Endothelial cell of umbilical vein (primary cell): Measurements from ENCODE around the gene ZCCHC14. TPM values are rescaled to one million over a fixed set of nuclear protein-coding genes. Genes with fewer than 3 reads are reported as not detected.

Experiments used
- BruUV-seq: library from RNA; stranded (reverse); fragments of 400-500 nt; replicated peaks from 2 replicates; lab custom pipeline; 2021; lab: Mats Ljungman, UMichigan
- CTCF ChIA-PET: fragments of 300-600, 350-600 bp; sonication (Branson Sonifier 250); formaldehyde crosslinking; loops from one replicate; lab custom pipeline; 2021; ENCODE audit warnings: antibody characterized with exemption, inconsistent platforms; lab: Charles Lee
- POLR2A ChIA-PET: fragments of 300-600, 350-600 bp; sonication (Branson Sonifier 250); formaldehyde crosslinking; loops from one replicate; lab custom pipeline; 2021; ENCODE audit warnings: antibody characterized with exemption, inconsistent platforms; lab: Charles Lee
- DNase-seq: peaks from one replicate; pipeline ENCODE4 v3.0.0-alpha.2; 2011; ENCODE audit warnings: low read depth, low spot score
- FAIRE-seq: peaks from 2 replicates; lab custom pipeline; 2011; peaks lifted over from hg19 to GRCh38; lab: Jason Lieb, UNC
- H2AFZ ChIP-seq: 2 replicates; pipeline ENCODE4 v1.6.0; 2012; ENCODE audit warnings: low read depth, low read length, control low read depth, inconsistent platforms
- H3K27ac ChIP-seq: 2 replicates; pipeline ENCODE4 v1.5.1; 2011; ENCODE audit warnings: low read depth, mild to moderate bottlenecking, control low read depth, low read length, moderate library complexity; ENCODE audit not compliant: insufficient read depth
- H3K27me3 ChIP-seq, 2 experiments: 2 replicates each; pipeline versions ENCODE4 v1.6.0 to v1.6.1; 2011; ENCODE audit warnings: low read length in 2 of 2, mixed read lengths in 1 of 2; ENCODE audit not compliant: control insufficient read depth in 2 of 2, insufficient read depth in 2 of 2
- H3K36me3 ChIP-seq, 2 experiments: 2 replicates in 1 of 2; 3 replicates in 1 of 2; pipeline ENCODE4 v1.5.1; 2011; ENCODE audit warnings: low read length in 2 of 2, mild to moderate bottlenecking in 1 of 2, moderate library complexity in 1 of 2; ENCODE audit not compliant: control insufficient read depth in 2 of 2, insufficient read depth in 2 of 2; ENCODE audit errors: extremely low read depth in 1 of 2
- H3K4me1 ChIP-seq: 3 replicates; pipeline ENCODE4 v1.5.1; 2011; ENCODE audit warnings: mild to moderate bottlenecking, low read length; ENCODE audit not compliant: control insufficient read depth, insufficient read depth; ENCODE audit errors: extremely low read depth
- H3K4me2 ChIP-seq: 2 replicates; pipeline ENCODE4 v1.6.1; 2011; ENCODE audit warnings: low read length, control low read depth, mixed read lengths; ENCODE audit not compliant: insufficient read depth
- H3K4me3 ChIP-seq, 3 experiments: fragments of 200-600 bp in 1 of 3; sonication (generic), shearing (Covaris generic) in 1 of 3; replicated peaks in 1 of 3; 2 replicates each; pipeline ENCODE4 v1.5.1; 2011 to 2016; ENCODE audit warnings: control low read depth in 3 of 3, low read length in 3 of 3, mild to moderate bottlenecking in 2 of 3, inconsistent platforms in 1 of 3, low read depth in 1 of 3, moderate library complexity in 1 of 3; ENCODE audit not compliant: insufficient read depth in 1 of 3
- H3K79me2 ChIP-seq: 2 replicates; pipeline ENCODE4 v1.6.0; 2012; ENCODE audit warnings: low read length, inconsistent platforms; ENCODE audit not compliant: control insufficient read depth, insufficient read depth
- H3K9ac ChIP-seq: replicated peaks from 2 replicates; pipeline ENCODE3; 2011; ENCODE audit warnings: low read length, control low read depth; ENCODE audit not compliant: insufficient read depth; ENCODE audit errors: extremely low read depth
- H3K9me1 ChIP-seq: replicated peaks from 3 replicates; pipeline ENCODE4 v1.6.0; 2011; ENCODE audit warnings: mild to moderate bottlenecking, low read length; ENCODE audit not compliant: control insufficient read depth, insufficient read depth; ENCODE audit errors: extremely low read depth
- H3K9me3 ChIP-seq: replicated peaks from 2 replicates; pipeline ENCODE4 v1.5.1; 2012; ENCODE audit warnings: low read length, inconsistent platforms; ENCODE audit not compliant: control insufficient read depth, insufficient read depth
- H4K20me1 ChIP-seq: replicated peaks from 2 replicates; pipeline ENCODE3; 2011; ENCODE audit warnings: mild to moderate bottlenecking, low read length; ENCODE audit not compliant: control insufficient read depth, insufficient read depth; ENCODE audit errors: extremely low read depth
- EZH2 ChIP-seq: IDR thresholded peaks from 2 replicates; pipeline ENCODE4 v1.6.1; 2012; ENCODE audit warnings: borderline replicate concordance, low read depth, mild to moderate bottlenecking, moderate library complexity, low read length, inconsistent platforms; ENCODE audit not compliant: severe bottlenecking
- FOS ChIP-seq: IDR thresholded peaks from 2 replicates; pipeline ENCODE4 v1.6.1; 2011; ENCODE audit warnings: mild to moderate bottlenecking, low read length, moderate library complexity, borderline replicate concordance; ENCODE audit not compliant: insufficient read depth
- GATA2 ChIP-seq: IDR thresholded peaks from 2 replicates; pipeline ENCODE4 v1.7.0; 2011; ENCODE audit warnings: low read depth, mild to moderate bottlenecking, moderate library complexity, mixed read lengths, low read length; ENCODE audit not compliant: insufficient read length, insufficient read depth
- JUN ChIP-seq: IDR thresholded peaks from 2 replicates; pipeline ENCODE4 v1.6.1; 2011; ENCODE audit warnings: borderline replicate concordance, low read depth; ENCODE audit not compliant: insufficient read length, insufficient read depth
- MYC ChIP-seq: IDR thresholded peaks from one replicate; pipeline ENCODE4 v1.6.1; 2011; ENCODE audit warnings: mild to moderate bottlenecking, low read depth, low read length
- POLR2A ChIP-seq: IDR thresholded peaks from 2 replicates; pipeline ENCODE4 v1.6.1; 2012; ENCODE audit warnings: low read depth, mild to moderate bottlenecking, control low read depth, low read length
- POLR2AphosphoS5 ChIP-seq: IDR thresholded peaks from 2 replicates; pipeline ENCODE4 v1.6.1; 2012; ENCODE audit warnings: low read depth, mild to moderate bottlenecking, control low read depth, low read length, moderate library complexity; ENCODE audit not compliant: insufficient read depth
- dilution Hi-C: fragments of 300-500 bp; cut with MboI; formaldehyde crosslinking; loops from one replicate; pipeline ENCODE4 v1.15.0; 2019; ENCODE audit warnings: low sequenced_read_pairs; ENCODE audit not compliant: extremely low pct_ligation_motif_present
- intact Hi-C: fragments of 100-400 bp; cut with micrococcal nuclease; formaldehyde crosslinking; loops from one replicate; pipeline ENCODE4 v1.10.0; 2022
- polyA plus RNA-seq, 4 experiments: library from polyadenylated mRNA; depleted of rRNA in 3 of 4; stranded (reverse) in 3 of 4; unstranded in 1 of 4; fragments of >200 nt; gene quantifications; 2 replicates each; pipeline versions ENCODE4 v1.2.1 to v1.2.3, GENCODE V29; 2011 to 2012; ENCODE audit warnings: missing spikeins in 1 of 4
- total RNA-seq: library from RNA; stranded (reverse); gene quantifications from 2 replicates; pipeline ENCODE4 v1.2.3, GENCODE V29; 2021
- TF ChIP-seq, protein P1 (sequence below): IDR thresholded peaks from 2 replicates; pipeline ENCODE4 v1.6.1; 2011; ENCODE audit not compliant: insufficient read depth, insufficient read length
- TF ChIP-seq, protein P2 (sequence below), 2 donors: IDR thresholded peaks; 1 replicate in 1 of 2; 2 replicates in 1 of 2; pipeline ENCODE4 v1.5.1; 2011; ENCODE audit warnings: low read length in 2 of 2, mild to moderate bottlenecking in 2 of 2, moderate library complexity in 2 of 2, control low read depth in 1 of 2, inconsistent platforms in 1 of 2, low read depth in 1 of 2; ENCODE audit not compliant: insufficient read depth in 1 of 2; ENCODE audit errors: extremely low read depth in 1 of 2

ZCCHC14 gene
- total and polyA plus RNA-seq, 2 donors (not counting 3 experiments of a cell fraction or from before 2014, with no cell fraction given): 9.5 to 30.9 TPM

DNA sequence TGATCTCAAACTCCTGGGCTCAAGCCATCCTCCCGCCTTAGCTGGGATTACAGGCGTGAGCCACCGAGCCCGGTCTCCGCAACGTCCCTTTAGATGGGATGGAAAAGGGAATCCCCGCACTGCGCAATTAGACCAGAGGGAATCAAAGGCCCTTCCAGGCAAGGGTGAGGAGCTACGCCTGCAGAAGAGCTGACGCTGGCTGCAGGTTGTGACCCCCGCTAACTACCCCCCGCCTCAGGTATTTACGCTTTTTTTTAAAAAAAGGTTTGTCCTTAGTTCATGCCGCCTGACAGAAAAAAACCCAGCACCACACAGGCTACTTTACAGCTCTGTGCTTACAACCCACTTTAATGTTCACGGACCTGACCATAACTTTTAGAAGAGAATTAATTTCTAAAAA, 26.9 kb downstream of the ZCCHC14 start:
- H3K4me3 ChIP-seq: no peak overlapping the region
- H3K27me3 ChIP-seq: no peaks in the 10 kb centered on the region
- H3K9ac ChIP-seq: peak overlapping the region; percentile 88
- peaks cover 42% of the 10 kb centered on the region for H3K4me1 ChIP-seq
- no peaks in the 10 kb centered on the region for H3K9me1 ChIP-seq
- no peaks in the 10 kb centered on the region for H4K20me1 ChIP-seq
- ChIA-PET POLR2A (interaction anchor here (1.8 kb wide), 1 partner anchor 25 kb away, joined by 5 read pairs; no protein-coding TSS in a partner anchor), CTCF (interaction anchor here (1.0 to 2.6 kb wide), 7 partner anchors 10 to 82 kb away, joined by 3 to 12 read pairs (median 7); no protein-coding TSS in a partner anchor)
- no TSS peak for BruUV-seq
- no peak for TF ChIP-seq EZH2
- TF ChIP-seq POLR2A: no peak
- TF ChIP-seq FOS: no peak
- no peak for TF ChIP-seq MYC
- TF ChIP-seq, protein P1, sequence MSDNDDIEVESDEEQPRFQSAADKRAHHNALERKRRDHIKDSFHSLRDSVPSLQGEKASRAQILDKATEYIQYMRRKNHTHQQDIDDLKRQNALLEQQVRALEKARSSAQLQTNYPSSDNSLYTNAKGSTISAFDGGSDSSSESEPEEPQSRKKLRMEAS: no peak
- no peak for TF ChIP-seq POLR2AphosphoS5
- TF ChIP-seq, protein P2, sequence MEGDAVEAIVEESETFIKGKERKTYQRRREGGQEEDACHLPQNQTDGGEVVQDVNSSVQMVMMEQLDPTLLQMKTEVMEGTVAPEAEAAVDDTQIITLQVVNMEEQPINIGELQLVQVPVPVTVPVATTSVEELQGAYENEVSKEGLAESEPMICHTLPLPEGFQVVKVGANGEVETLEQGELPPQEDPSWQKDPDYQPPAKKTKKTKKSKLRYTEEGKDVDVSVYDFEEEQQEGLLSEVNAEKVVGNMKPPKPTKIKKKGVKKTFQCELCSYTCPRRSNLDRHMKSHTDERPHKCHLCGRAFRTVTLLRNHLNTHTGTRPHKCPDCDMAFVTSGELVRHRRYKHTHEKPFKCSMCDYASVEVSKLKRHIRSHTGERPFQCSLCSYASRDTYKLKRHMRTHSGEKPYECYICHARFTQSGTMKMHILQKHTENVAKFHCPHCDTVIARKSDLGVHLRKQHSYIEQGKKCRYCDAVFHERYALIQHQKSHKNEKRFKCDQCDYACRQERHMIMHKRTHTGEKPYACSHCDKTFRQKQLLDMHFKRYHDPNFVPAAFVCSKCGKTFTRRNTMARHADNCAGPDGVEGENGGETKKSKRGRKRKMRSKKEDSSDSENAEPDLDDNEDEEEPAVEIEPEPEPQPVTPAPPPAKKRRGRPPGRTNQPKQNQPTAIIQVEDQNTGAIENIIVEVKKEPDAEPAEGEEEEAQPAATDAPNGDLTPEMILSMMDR (IDR thresholded peaks at IDR 0.05; ENCODE audit: extremely low read depth in 1 of 2, insufficient read depth in 1 of 2, low read depth in 1 of 2, low read length in 2 of 2): no peak
- no peak for TF ChIP-seq JUN
- no peak for TF ChIP-seq GATA2
- DNase-seq (no peak), FAIRE-seq (no peak)
- intact Hi-C loops (no loop called here), dilution Hi-C loops (no loop called here)
- H3K79me2 ChIP-seq: peaks cover 58% of the 10 kb centered on the region
- no peaks in the 10 kb centered on the region for H3K9me3 ChIP-seq
- no peaks in the 10 kb centered on the region for H3K36me3 ChIP-seq
- H2AFZ ChIP-seq: no peak overlapping the region
- H3K27ac ChIP-seq: peak overlapping the region; percentile 99
- peak overlapping the region; percentile 68 for H3K4me2 ChIP-seq
